ENCODE measurements around the gene HIGD1A.

DNA sequence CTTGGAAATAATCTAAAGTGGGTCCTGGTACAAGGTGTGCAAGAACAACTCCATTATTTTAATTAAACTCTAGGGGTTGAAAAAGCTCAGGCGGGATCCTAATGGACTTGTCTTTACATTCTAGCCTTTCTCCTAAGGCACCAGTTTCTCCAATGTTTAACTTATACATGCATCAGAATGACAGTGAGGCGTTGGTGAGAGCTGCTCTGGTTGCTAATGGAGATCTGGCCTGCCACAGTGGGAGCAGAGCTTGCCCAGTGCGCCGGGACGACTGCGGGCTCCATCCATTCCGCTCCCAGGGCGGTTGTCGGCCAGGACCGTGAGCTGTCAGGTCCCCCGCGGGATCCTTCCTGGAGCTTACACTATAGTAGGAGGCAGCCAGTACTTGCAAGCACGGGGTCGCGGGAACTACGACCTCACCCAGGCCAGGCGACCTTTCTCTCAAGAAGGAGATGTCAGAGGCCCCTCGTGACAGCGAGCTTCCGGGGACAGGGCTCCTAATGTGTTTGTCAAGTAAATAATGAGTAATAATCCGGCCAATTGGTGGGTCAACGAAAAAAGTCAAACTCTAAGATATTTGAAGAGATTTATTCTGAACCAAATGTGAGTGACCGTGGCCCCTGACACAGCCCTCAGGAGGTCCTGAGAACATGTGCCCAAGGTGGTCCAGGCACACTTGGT is 991 bp upstream of the HIGD1A start:
- TF ChIP-seq POLR2A (IDR thresholded peaks at IDR 0.05) = no peak
- TF ChIP-seq, protein P1, sequence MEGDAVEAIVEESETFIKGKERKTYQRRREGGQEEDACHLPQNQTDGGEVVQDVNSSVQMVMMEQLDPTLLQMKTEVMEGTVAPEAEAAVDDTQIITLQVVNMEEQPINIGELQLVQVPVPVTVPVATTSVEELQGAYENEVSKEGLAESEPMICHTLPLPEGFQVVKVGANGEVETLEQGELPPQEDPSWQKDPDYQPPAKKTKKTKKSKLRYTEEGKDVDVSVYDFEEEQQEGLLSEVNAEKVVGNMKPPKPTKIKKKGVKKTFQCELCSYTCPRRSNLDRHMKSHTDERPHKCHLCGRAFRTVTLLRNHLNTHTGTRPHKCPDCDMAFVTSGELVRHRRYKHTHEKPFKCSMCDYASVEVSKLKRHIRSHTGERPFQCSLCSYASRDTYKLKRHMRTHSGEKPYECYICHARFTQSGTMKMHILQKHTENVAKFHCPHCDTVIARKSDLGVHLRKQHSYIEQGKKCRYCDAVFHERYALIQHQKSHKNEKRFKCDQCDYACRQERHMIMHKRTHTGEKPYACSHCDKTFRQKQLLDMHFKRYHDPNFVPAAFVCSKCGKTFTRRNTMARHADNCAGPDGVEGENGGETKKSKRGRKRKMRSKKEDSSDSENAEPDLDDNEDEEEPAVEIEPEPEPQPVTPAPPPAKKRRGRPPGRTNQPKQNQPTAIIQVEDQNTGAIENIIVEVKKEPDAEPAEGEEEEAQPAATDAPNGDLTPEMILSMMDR (IDR thresholded peaks at IDR 0.05) = no peak

Measured in esophagus squamous epithelium (tissue), 4 donors.